IPS-18a (cell line): Measurements from ENCODE around the gene SLC16A11.

Experiments
- H3K27ac ChIP-seq: one replicate; pipeline ENCODE4 v1.5.1; 2013; ENCODE audit warnings: low read length
- H3K27me3 ChIP-seq: one replicate; pipeline ENCODE4 v1.6.1; 2013; ENCODE audit warnings: mild to moderate bottlenecking, low read length; ENCODE audit not compliant: control insufficient read depth, insufficient read depth
- H3K36me3 ChIP-seq: one replicate; pipeline ENCODE4 v1.6.1; 2013; ENCODE audit warnings: low read depth, low read length; ENCODE audit not compliant: control insufficient read depth
- H3K4me1 ChIP-seq: one replicate; pipeline ENCODE4 v1.6.1; 2013; ENCODE audit warnings: low read depth, low read length; ENCODE audit not compliant: control insufficient read depth
- H3K4me3 ChIP-seq: one replicate; pipeline ENCODE4 v1.5.1; 2013; ENCODE audit warnings: low read length
- H3K9ac ChIP-seq: one replicate; pipeline ENCODE4 v1.6.1; 2013; ENCODE audit warnings: mild to moderate bottlenecking, low read length, moderate library complexity
- H3K9me3 ChIP-seq: one replicate; pipeline ENCODE4 v1.6.1; 2013; ENCODE audit warnings: low read depth, low read length; ENCODE audit not compliant: control insufficient read depth

The SLC16A11 gene

GRCh38 chr17:7038025-7038862, 5.6 kb downstream of the SLC16A11 start:
- Histone ChIP-seq H3K4me1 (peaks cover 6% of the 10 kb centered on the region), H3K27me3 (peaks cover 21% of the 10 kb centered on the region), H3K27ac (no peak overlapping the region), H3K9ac (no peak overlapping the region), H3K36me3 (no peaks in the 10 kb centered on the region), H3K9me3 (no peaks in the 10 kb centered on the region), H3K4me3 (no peak overlapping the region)

- Histone ChIP-seq H3K27me3 (no peaks in the 10 kb centered on the region), H3K4me3 (peak within 1 kb of the TSS; percentile 92), H3K36me3 (no peaks in the 10 kb centered on the region), H3K4me1 (peaks cover 6% of the 10 kb centered on the region), H3K9me3 (no peaks in the 10 kb centered on the region), H3K27ac (no peak within 1 kb of the TSS), H3K9ac (peak within 1 kb of the TSS; percentile 55)
Observed at GRCh38 chr17:7035591-7036368, 8.1 kb downstream of the SLC16A11 start, which contains the start of gene SLC16A13. Gene SLC16A13 (plus strand): TSS chr17:7036015. CDS start chr17:7036383, 368 bp downstream.

GRCh38 chr17:7034955-7035590, 8.8 kb downstream of the SLC16A11 start:
- peak overlapping the region; percentile 55 for H3K9ac ChIP-seq
- no peaks in the 10 kb centered on the region for H3K9me3 ChIP-seq
- H3K4me1 ChIP-seq = peaks cover 6% of the 10 kb centered on the region
- H3K4me3 ChIP-seq = peak overlapping the region; percentile 92
- no peaks in the 10 kb centered on the region for H3K36me3 ChIP-seq
- H3K27ac ChIP-seq = no peak overlapping the region
- no peaks in the 10 kb centered on the region for H3K27me3 ChIP-seq

- Histone ChIP-seq H3K4me1 (no peaks in the 10 kb centered on the region), H3K4me3 (no peak overlapping the region), H3K27me3 (no peaks in the 10 kb centered on the region), H3K9me3 (no peaks in the 10 kb centered on the region), H3K9ac (no peak overlapping the region), H3K27ac (no peak overlapping the region), H3K36me3 (no peaks in the 10 kb centered on the region)
Observed at GRCh38 chr17:7029659-7030058, 14.2 kb downstream of the SLC16A11 start.

- Histone ChIP-seq H3K4me3 (no peak overlapping the region), H3K36me3 (no peaks in the 10 kb centered on the region), H3K4me1 (no peaks in the 10 kb centered on the region), H3K27me3 (no peaks in the 10 kb centered on the region), H3K27ac (no peak overlapping the region), H3K9ac (no peak overlapping the region), H3K9me3 (no peaks in the 10 kb centered on the region)
Observed at GRCh38 chr17:7029096-7029495, 14.8 kb downstream of the SLC16A11 start.

DNA sequence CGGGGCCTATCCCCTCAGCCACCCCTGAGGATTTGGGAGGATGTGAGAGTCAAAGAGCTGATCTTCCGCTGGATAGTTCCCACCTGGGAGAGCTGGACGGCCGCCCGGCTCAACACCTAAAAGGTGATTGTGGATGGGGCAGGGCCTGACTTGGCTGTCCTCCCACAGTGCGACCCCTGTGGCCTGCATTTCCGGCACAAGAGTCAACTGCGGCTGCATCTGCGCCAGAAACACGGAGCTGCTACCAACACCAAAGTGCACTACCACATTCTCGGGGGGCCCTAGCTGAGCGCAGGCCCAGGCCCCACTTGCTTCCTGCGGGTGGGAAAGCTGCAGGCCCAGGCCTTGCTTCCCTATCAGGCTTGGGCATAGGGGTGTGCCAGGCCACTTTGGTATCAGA, 16.6 kb downstream of the SLC16A11 start:
- H3K36me3 ChIP-seq = no peaks in the 10 kb centered on the region
- H3K27me3 ChIP-seq = peaks cover 12% of the 10 kb centered on the region
- H3K4me3 ChIP-seq = no peak overlapping the region
- no peaks in the 10 kb centered on the region for H3K9me3 ChIP-seq
- H3K9ac ChIP-seq = no peak overlapping the region
- H3K27ac ChIP-seq = no peak overlapping the region
- no peaks in the 10 kb centered on the region for H3K4me1 ChIP-seq

- Histone ChIP-seq H3K36me3 (no peaks in the 10 kb centered on the region), H3K27me3 (peaks cover 18% of the 10 kb centered on the region), H3K9me3 (no peaks in the 10 kb centered on the region), H3K4me1 (no peaks in the 10 kb centered on the region), H3K27ac (no peak overlapping the region), H3K4me3 (no peak overlapping the region), H3K9ac (no peak overlapping the region)
Observed at GRCh38 chr17:7026471-7027115, 17.3 kb downstream of the SLC16A11 start.

DNA sequence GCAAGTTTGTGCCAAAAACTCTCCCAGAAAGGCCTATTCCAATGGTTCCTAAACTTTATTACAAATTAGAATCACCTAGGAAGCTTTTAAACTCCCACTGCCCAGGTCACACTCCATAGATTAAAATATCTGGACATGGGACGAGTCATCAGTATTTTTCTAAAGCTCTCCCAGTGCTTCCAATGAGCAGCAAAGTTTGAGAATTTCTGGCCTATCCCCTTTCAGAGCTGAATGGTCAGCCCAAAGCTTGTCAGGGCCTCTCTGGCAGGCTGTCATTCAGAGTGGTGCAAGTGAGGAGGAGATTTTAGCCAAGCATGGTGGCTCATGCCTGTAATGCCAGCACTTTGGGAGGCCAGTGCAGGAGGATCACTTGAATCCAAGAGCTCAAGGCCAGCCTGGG, 18.6 kb downstream of the SLC16A11 start:
- H3K9me3 ChIP-seq = no peaks in the 10 kb centered on the region
- peaks cover 31% of the 10 kb centered on the region for H3K27me3 ChIP-seq
- no peak overlapping the region for H3K9ac ChIP-seq
- H3K36me3 ChIP-seq = no peaks in the 10 kb centered on the region
- no peaks in the 10 kb centered on the region for H3K4me1 ChIP-seq
- H3K4me3 ChIP-seq = no peak overlapping the region
- no peak overlapping the region for H3K27ac ChIP-seq

- no peaks in the 10 kb centered on the region for H3K36me3 ChIP-seq
- H3K4me1 ChIP-seq = peaks cover 4% of the 10 kb centered on the region
- H3K4me3 ChIP-seq = no peak overlapping the region
- H3K27ac ChIP-seq = no peak overlapping the region
- H3K27me3 ChIP-seq = peaks cover 32% of the 10 kb centered on the region
- no peak overlapping the region for H3K9ac ChIP-seq
- H3K9me3 ChIP-seq = no peaks in the 10 kb centered on the region
Observed at GRCh38 chr17:7024402-7024785, 19.5 kb downstream of the SLC16A11 start.

DNA sequence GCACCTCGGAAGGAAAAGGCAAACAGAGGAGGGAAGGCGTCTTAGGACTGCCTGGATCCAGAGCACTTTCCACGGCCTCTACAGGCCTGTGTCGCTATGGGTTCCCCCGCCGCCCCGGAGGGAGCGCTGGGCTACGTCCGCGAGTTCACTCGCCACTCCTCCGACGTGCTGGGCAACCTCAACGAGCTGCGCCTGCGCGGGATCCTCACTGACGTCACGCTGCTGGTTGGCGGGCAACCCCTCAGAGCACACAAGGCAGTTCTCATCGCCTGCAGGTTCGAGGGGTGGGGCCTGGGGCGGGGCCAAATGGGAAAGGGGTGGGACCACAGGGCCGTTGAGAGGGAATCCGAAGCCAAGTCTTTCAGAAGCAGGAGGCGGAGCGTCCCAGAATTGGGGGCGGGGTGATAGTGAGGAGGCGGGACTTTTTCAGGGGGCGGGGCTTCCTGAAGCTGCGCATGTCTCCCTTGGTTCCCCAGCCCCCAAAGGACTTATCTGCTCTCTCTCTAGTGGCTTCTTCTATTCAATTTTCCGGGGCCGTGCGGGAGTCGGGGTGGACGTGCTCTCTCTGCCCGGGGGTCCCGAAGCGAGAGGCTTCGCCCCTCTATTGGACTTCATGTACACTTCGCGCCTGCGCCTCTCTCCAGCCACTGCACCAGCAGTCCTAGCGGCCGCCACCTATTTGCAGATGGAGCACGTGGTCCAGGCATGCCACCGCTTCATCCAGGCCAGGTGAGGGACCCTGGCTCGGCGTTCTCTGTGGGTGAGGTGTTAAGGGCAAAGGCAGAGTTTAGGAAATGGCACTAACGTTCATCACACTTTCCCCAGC, 20.1 kb downstream of the SLC16A11 start:
- peak overlapping the region; percentile 72 for H3K4me3 ChIP-seq
- no peaks in the 10 kb centered on the region for H3K9me3 ChIP-seq
- no peak overlapping the region for H3K27ac ChIP-seq
- H3K36me3 ChIP-seq = no peaks in the 10 kb centered on the region
- peak overlapping the region; percentile 63 for H3K9ac ChIP-seq
- peaks cover 4% of the 10 kb centered on the region for H3K4me1 ChIP-seq
- H3K27me3 ChIP-seq = peaks cover 32% of the 10 kb centered on the region
